K562 (cell line): ENCODE data around the gene KCNIP2. TPM values are rescaled to one million over a fixed set of nuclear protein-coding genes. Genes with fewer than 3 reads are reported as not detected.

Experiments used
- CREB1 ChIP-seq, 2 experiments: sonication (generic) in 1 of 2; formaldehyde crosslinking in 1 of 2; IDR thresholded peaks; 2 replicates each; pipeline versions ENCODE4 v1.6.1 to v1.8.0; 2012 to 2022; ENCODE audit warnings: inconsistent platforms in 1 of 2, mild to moderate bottlenecking in 1 of 2, missing genetic modification reagents in 1 of 2, moderate library complexity in 1 of 2
- GTF2F1 ChIP-seq: IDR thresholded peaks from 2 replicates; pipeline ENCODE4 v1.6.1; 2011; ENCODE audit warnings: low read depth, low read length, improper control_type of control experiment
- HIVEP1 ChIP-seq: fragments of 250-450 bp; sonication (Bioruptor Pico); IDR thresholded peaks from 2 replicates; pipeline ENCODE4 v1.4.0; 2020; ENCODE audit warnings: mild to moderate bottlenecking
- KLF1 ChIP-seq: fragments of 450-650 bp; IDR thresholded peaks from 2 replicates; pipeline ENCODE4 v1.6.1; 2016; ENCODE audit warnings: missing genetic modification characterization, missing compliant biosample characterization
- MAFG ChIP-seq: fragments of 450-650 bp; conservative IDR thresholded peaks from 2 replicates; pipeline ENCODE4 v1.6.1; 2016; ENCODE audit warnings: missing genetic modification characterization, missing compliant biosample characterization
- MAFK ChIP-seq: IDR thresholded peaks from 2 replicates; pipeline ENCODE4 v1.6.1; 2011; ENCODE audit warnings: low read length, improper control_type of control experiment
- NCOR1 ChIP-seq: fragments of 450-650 bp; IDR thresholded peaks from 2 replicates; pipeline ENCODE4 v1.6.1; 2016; ENCODE audit warnings: mild to moderate bottlenecking, moderate library complexity
- NFIC ChIP-seq: fragments of 450-650 bp; IDR thresholded peaks from 2 replicates; pipeline ENCODE4 v1.6.1; 2017; ENCODE audit warnings: mild to moderate bottlenecking, inconsistent platforms
- NRF1 ChIP-seq, 2 experiments: fragments of 450-650 bp; IDR thresholded peaks in 1 of 2; conservative IDR thresholded peaks in 1 of 2; 2 replicates each; pipeline ENCODE4 v1.6.1; 2014; ENCODE audit warnings: mild to moderate bottlenecking in 2 of 2
- PTBP1 ChIP-seq: fragments of 200-400 bp; formaldehyde crosslinking; IDR thresholded peaks from 2 replicates; pipeline ENCODE4 v1.6.1; 2017; ENCODE audit warnings: low read depth, low read length
- PYGO2 ChIP-seq: fragments of 450-650 bp; IDR thresholded peaks from 2 replicates; pipeline ENCODE4 v1.6.1; 2016; ENCODE audit warnings: mild to moderate bottlenecking, missing genetic modification characterization, moderate library complexity, missing compliant biosample characterization
- SIN3A ChIP-seq, 2 experiments: fragments of 150-350 bp in 1 of 2; IDR thresholded peaks; 2 replicates each; pipeline ENCODE4 v1.6.1; 2011 to 2016; ENCODE audit warnings: borderline replicate concordance in 2 of 2, low read depth in 2 of 2, low read length in 2 of 2, mild to moderate bottlenecking in 2 of 2, moderate library complexity in 2 of 2; ENCODE audit not compliant: control insufficient read depth in 1 of 2
- SRSF7 ChIP-seq: fragments of 200-400 bp; formaldehyde crosslinking; optimal IDR thresholded peaks from 2 replicates; pipeline ENCODE3; 2017; ENCODE audit warnings: mild to moderate bottlenecking, low read depth, low read length
- polyA plus RNA-seq, 8 experiments: library from polyadenylated mRNA; depleted of rRNA in 4 of 8; stranded (reverse) in 5 of 8; unstranded in 3 of 8; fragments of >200 nt; fragmentation: Nextera tagmentation in 2 of 8; fragmentation: Illumina TruSeq in 1 of 8; extraction: Ambion mirVana in 2 of 8; extraction: Trizol in 1 of 8; gene quantifications; 2 replicates each; pipeline versions ENCODE4 v1.2.1 to v1.2.3, GENCODE V29; 2011 to 2014; ENCODE audit warnings: inconsistent platforms in 1 of 8, missing spikeins in 1 of 8
- total RNA-seq, 7 experiments: library from RNA; depleted of rRNA in 6 of 7; stranded (reverse); fragments of >200 nt in 6 of 7; fragmentation: Illumina TruSeq in 2 of 7; extraction: Trizol in 2 of 7; gene quantifications; 2 replicates each; pipeline versions ENCODE4 v1.2.1 to v1.2.3, GENCODE V29; 2011 to 2021; ENCODE audit warnings: low replicate concordance in 1 of 7
- TF ChIP-seq, protein P1 (sequence below): sonication (generic); formaldehyde crosslinking; IDR thresholded peaks from 2 replicates; pipeline ENCODE4 v1.8.0; 2023; ENCODE audit warnings: missing genetic modification reagents, mild to moderate bottlenecking, borderline replicate concordance
- TF ChIP-seq, protein P2 (sequence below), 2 experiments: IDR thresholded peaks; 2 replicates each; pipeline ENCODE4 v1.6.1; 2011; ENCODE audit warnings: borderline replicate concordance in 1 of 2, control low read depth in 1 of 2, low read depth in 1 of 2, low read length in 1 of 2, mild to moderate bottlenecking in 1 of 2, mixed read lengths in 1 of 2, moderate library complexity in 1 of 2; ENCODE audit not compliant: insufficient read depth in 1 of 2, insufficient read length in 1 of 2, poor library complexity in 1 of 2, severe bottlenecking in 1 of 2; ENCODE audit errors: extremely low read depth in 1 of 2
- TF ChIP-seq, protein P3 (sequence below): fragments of 250-450 bp; sonication (Bioruptor Pico); IDR thresholded peaks from 2 replicates; pipeline ENCODE4 v1.8.0; 2021; ENCODE audit warnings: borderline replicate concordance, mild to moderate bottlenecking, moderate library complexity; ENCODE audit not compliant: poor library complexity, severe bottlenecking
- TF ChIP-seq, protein P4 (sequence below): fragments of 250-450 bp; sonication (Bioruptor Pico); IDR thresholded peaks from 2 replicates; pipeline ENCODE4 v1.4.0; 2020; ENCODE audit warnings: mild to moderate bottlenecking

KCNIP2 gene
- total and polyA plus RNA-seq, 9 of the 15 experiments (the other 6 are each of a cell fraction or from before 2014, with no cell fraction given), result 2.5 to 7.6 (median 4.1) TPM

DNA sequence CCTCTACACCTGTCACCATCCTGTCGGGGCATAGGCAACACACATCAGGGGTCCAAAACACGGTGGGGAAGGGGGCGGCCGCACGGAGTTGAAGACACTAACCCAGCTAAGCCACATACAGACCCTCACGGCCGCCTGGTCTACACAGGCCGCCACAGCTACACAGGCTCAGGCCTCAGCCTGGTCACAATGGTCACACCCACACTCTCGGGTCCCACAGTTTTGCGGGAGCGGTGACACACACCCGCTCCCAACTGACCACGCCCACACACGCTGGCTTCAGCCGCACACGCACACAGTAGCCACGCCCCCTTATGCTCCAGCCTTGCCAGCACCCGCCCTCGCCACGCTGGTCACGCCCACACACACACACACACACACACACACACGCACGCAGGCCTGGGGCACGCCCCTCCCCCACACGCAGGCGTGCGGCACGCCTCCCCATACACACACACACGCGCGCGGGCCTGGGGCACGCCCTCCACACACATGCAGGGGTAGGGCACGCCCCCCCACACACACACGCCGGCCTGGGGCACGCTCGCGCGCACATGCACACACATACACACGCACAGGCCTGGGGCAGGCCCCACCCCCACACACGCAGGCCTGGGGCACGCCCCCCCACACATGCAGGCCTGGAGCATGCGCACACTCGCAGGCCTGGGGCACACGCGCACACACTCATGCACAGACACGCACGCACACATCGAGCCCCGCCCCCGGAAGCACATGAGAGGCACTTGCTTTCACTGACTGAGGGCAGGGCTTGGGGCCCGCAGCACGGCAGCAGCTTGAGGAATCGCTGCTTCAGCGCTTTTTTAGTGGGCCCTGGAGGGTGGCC lies 13.1 kb downstream of the KCNIP2 start (continued):
- TF ChIP-seq, protein P1, sequence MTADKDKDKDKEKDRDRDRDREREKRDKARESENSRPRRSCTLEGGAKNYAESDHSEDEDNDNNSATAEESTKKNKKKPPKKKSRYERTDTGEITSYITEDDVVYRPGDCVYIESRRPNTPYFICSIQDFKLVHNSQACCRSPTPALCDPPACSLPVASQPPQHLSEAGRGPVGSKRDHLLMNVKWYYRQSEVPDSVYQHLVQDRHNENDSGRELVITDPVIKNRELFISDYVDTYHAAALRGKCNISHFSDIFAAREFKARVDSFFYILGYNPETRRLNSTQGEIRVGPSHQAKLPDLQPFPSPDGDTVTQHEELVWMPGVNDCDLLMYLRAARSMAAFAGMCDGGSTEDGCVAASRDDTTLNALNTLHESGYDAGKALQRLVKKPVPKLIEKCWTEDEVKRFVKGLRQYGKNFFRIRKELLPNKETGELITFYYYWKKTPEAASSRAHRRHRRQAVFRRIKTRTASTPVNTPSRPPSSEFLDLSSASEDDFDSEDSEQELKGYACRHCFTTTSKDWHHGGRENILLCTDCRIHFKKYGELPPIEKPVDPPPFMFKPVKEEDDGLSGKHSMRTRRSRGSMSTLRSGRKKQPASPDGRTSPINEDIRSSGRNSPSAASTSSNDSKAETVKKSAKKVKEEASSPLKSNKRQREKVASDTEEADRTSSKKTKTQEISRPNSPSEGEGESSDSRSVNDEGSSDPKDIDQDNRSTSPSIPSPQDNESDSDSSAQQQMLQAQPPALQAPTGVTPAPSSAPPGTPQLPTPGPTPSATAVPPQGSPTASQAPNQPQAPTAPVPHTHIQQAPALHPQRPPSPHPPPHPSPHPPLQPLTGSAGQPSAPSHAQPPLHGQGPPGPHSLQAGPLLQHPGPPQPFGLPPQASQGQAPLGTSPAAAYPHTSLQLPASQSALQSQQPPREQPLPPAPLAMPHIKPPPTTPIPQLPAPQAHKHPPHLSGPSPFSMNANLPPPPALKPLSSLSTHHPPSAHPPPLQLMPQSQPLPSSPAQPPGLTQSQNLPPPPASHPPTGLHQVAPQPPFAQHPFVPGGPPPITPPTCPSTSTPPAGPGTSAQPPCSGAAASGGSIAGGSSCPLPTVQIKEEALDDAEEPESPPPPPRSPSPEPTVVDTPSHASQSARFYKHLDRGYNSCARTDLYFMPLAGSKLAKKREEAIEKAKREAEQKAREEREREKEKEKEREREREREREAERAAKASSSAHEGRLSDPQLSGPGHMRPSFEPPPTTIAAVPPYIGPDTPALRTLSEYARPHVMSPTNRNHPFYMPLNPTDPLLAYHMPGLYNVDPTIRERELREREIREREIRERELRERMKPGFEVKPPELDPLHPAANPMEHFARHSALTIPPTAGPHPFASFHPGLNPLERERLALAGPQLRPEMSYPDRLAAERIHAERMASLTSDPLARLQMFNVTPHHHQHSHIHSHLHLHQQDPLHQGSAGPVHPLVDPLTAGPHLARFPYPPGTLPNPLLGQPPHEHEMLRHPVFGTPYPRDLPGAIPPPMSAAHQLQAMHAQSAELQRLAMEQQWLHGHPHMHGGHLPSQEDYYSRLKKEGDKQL (CRISPR knock-in tag), result peak; percentile 86; the same call in 1 of the 2 replicates
- TF ChIP-seq SIN3A (IDR thresholded peaks at IDR 0.05; ENCODE audit: borderline replicate concordance in 2 of 2, control insufficient read depth in 1 of 2, low read depth in 2 of 2, low read length in 2 of 2), result peak; percentile 62 to 71; a peak in 3 of 4 replicates
- TF ChIP-seq KLF1, result peak; percentile 90
- peak; percentile 62; the same call in 1 of the 2 replicates for TF ChIP-seq CREB1 (IDR thresholded peaks at IDR 0.05)
- peak; percentile 82 for TF ChIP-seq CREB1 (CRISPR knock-in tag; IDR thresholded peaks at IDR 0.05)
- TF ChIP-seq, protein P2, sequence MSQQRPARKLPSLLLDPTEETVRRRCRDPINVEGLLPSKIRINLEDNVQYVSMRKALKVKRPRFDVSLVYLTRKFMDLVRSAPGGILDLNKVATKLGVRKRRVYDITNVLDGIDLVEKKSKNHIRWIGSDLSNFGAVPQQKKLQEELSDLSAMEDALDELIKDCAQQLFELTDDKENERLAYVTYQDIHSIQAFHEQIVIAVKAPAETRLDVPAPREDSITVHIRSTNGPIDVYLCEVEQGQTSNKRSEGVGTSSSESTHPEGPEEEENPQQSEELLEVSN (IDR thresholded peaks at IDR 0.05; ENCODE audit: borderline replicate concordance in 1 of 2, extremely low read depth in 1 of 2, insufficient read depth in 1 of 2, insufficient read length in 1 of 2, low read depth in 1 of 2, low read length in 1 of 2, poor library complexity in 1 of 2, severe bottlenecking in 1 of 2), result peak in 1 of 2 experiments; percentile 29
- TF ChIP-seq NCOR1, result peak; percentile 10; the same call in 1 of the 2 replicates
- TF ChIP-seq, protein P3, sequence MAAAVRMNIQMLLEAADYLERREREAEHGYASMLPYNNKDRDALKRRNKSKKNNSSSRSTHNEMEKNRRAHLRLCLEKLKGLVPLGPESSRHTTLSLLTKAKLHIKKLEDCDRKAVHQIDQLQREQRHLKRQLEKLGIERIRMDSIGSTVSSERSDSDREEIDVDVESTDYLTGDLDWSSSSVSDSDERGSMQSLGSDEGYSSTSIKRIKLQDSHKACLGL (CRISPR knock-in tag), result peak; percentile 56
- peak; percentile 89 to 92 for TF ChIP-seq NRF1 (conservative IDR thresholded peaks at IDR 0.05 in 1 of 2, IDR thresholded peaks at IDR 0.05 in 1 of 2)
- 0 out of 2 replicates have a peak, but pooled peaks have one; percentile 23 for TF ChIP-seq NFIC
- peak; percentile 35; the same call in 1 of the 2 replicates for TF ChIP-seq MAFK
- TF ChIP-seq MAFG (tag), result peak; percentile 76
- TF ChIP-seq PYGO2, result no peak
- peak; percentile 77 for TF ChIP-seq SRSF7
- no peak for TF ChIP-seq HIVEP1 (CRISPR knock-in tag)
- no peak for TF ChIP-seq GTF2F1
- TF ChIP-seq PTBP1, result no peak
- TF ChIP-seq, protein P4, sequence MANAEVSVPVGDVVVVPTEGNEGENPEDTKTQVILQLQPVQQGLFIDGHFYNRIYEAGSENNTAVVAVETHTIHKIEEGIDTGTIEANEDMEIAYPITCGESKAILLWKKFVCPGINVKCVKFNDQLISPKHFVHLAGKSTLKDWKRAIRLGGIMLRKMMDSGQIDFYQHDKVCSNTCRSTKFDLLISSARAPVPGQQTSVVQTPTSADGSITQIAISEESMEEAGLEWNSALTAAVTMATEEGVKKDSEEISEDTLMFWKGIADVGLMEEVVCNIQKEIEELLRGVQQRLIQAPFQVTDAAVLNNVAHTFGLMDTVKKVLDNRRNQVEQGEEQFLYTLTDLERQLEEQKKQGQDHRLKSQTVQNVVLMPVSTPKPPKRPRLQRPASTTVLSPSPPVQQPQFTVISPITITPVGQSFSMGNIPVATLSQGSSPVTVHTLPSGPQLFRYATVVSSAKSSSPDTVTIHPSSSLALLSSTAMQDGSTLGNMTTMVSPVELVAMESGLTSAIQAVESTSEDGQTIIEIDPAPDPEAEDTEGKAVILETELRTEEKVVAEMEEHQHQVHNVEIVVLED (CRISPR knock-in tag), result peak; percentile 89
